Measurements from ENCODE around the gene ETS1.

The ETS1 gene

GRCh38 chr11:128533472-128533871 lies 53.9 kb downstream of the ETS1 start:
- DNase-seq = no peak

GRCh38 chr11:128532572-128533091 lies 54.7 kb downstream of the ETS1 start:
- DNase-seq = no peak

- DNase-seq = no peak
These were observed 55.3 kb downstream of the ETS1 start for GRCh38 chr11:128532016-128532571.

- no peak for DNase-seq
These were observed 55.8 kb downstream of the ETS1 start for GRCh38 chr11:128531588-128531987.

- DNase-seq = peak; percentile 48
These were observed 57.0 kb downstream of the ETS1 start for GRCh38 chr11:128530118-128531074.

- no peak for DNase-seq
These were observed 59.1 kb downstream of the ETS1 start for GRCh38 chr11:128528294-128528693.

GRCh38 chr11:128527046-128527445 lies 60.3 kb downstream of the ETS1 start:
- DNase-seq = no peak

- DNase-seq = no peak
These were observed 61.7 kb downstream of the ETS1 start for GRCh38 chr11:128525411-128526243.

GRCh38 chr11:128524172-128524571 lies 63.2 kb downstream of the ETS1 start:
- DNase-seq = no peak

GRCh38 chr11:128523641-128524040 lies 63.7 kb downstream of the ETS1 start:
- no peak for DNase-seq

GRCh38 chr11:128522943-128523518 lies 64.3 kb downstream of the ETS1 start:
- no peak for DNase-seq

- DNase-seq = peak; percentile 98
These were observed 65.1 kb downstream of the ETS1 start for GRCh38 chr11:128522055-128522942.

- no peak for DNase-seq
These were observed 65.7 kb downstream of the ETS1 start for GRCh38 chr11:128521682-128522054.

GRCh38 chr11:128520888-128521681 lies 66.3 kb downstream of the ETS1 start:
- DNase-seq = no peak

GRCh38 chr11:128520206-128520887 lies 67.0 kb downstream of the ETS1 start:
- no peak for DNase-seq

- no peak for DNase-seq
These were observed 68.0 kb downstream of the ETS1 start for GRCh38 chr11:128519338-128519737.

GRCh38 chr11:128518493-128519207 lies 68.7 kb downstream of the ETS1 start:
- DNase-seq = no peak

- no peak for DNase-seq
These were observed 69.7 kb downstream of the ETS1 start for GRCh38 chr11:128517451-128518230.

- no peak for DNase-seq
These were observed 70.5 kb downstream of the ETS1 start for GRCh38 chr11:128516886-128517285.
